Aorta (tissue), 5 donors: ENCODE measurements around the gene DLG1. TPM values are rescaled to one million over a fixed set of nuclear protein-coding genes. Genes with fewer than 3 reads are reported as not detected.
A peak's percentile ranks its signal among the peaks of the same experiment; 100 is the strongest.

Experiments used
- ATAC-seq: fragments of 200-7000 bp; cut with Tn5 transposase; one replicate; pipeline ENCODE4 v1.9.1; 2022; ENCODE audit warnings: moderate library complexity; ENCODE audit not compliant: low FRiP score
- DNase-seq, 2 donors: peaks; one replicate each; pipeline ENCODE4 v3.0.0-alpha.2; 2020
- H3K27ac ChIP-seq, 2 donors: one replicate each; pipeline ENCODE4 v1.5.1; 2013; ENCODE audit warnings: low read length in 2 of 2, mild to moderate bottlenecking in 2 of 2, moderate library complexity in 2 of 2, control low read depth in 1 of 2, inconsistent platforms in 1 of 2, low read depth in 1 of 2
- H3K27me3 ChIP-seq, 2 donors: one replicate each; pipeline ENCODE4 v1.6.1; 2013; ENCODE audit warnings: control low read depth in 1 of 2, low read length in 1 of 2, mild to moderate bottlenecking in 1 of 2, moderate library complexity in 1 of 2; ENCODE audit not compliant: insufficient read depth in 2 of 2, control insufficient read depth in 1 of 2
- H3K36me3 ChIP-seq, 2 donors: one replicate each; pipeline ENCODE4 v1.6.1; 2013; ENCODE audit warnings: control low read depth in 1 of 2, low read length in 1 of 2, mild to moderate bottlenecking in 1 of 2; ENCODE audit not compliant: insufficient read depth in 2 of 2, control insufficient read depth in 1 of 2
- H3K4me1 ChIP-seq, 2 donors: one replicate each; pipeline ENCODE4 v1.6.1; 2013; ENCODE audit warnings: low read length in 2 of 2, control low read depth in 1 of 2, mild to moderate bottlenecking in 1 of 2, moderate library complexity in 1 of 2; ENCODE audit not compliant: insufficient read depth in 2 of 2, control insufficient read depth in 1 of 2
- H3K4me3 ChIP-seq, 2 donors: one replicate each; pipeline ENCODE4 v1.5.1; 2013; ENCODE audit warnings: low read length in 2 of 2, control low read depth in 1 of 2, mild to moderate bottlenecking in 1 of 2
- H3K9me3 ChIP-seq: one replicate; pipeline ENCODE4 v1.6.1; 2013; ENCODE audit warnings: mild to moderate bottlenecking, low read length; ENCODE audit not compliant: control insufficient read depth
- WGBS, 2 donors: extraction: QIAGEN DNeasy Blood & Tissue Kit; methylation state at CpG; one replicate each; pipeline ENCODE4 v1.1.7; 2013; 5-methylcytosine and 5-hydroxymethylcytosine counted together
- intact Hi-C, 2 donors: fragments of 100-400 bp; cut with DNase I; formaldehyde crosslinking; loops; one replicate each; pipeline versions ENCODE4 v1.14.2 to v1.15.0; 2022
- polyA plus RNA-seq, 2 donors: library from polyadenylated mRNA; stranded (reverse); fragments of 200-250 nt; gene quantifications; one replicate each; pipeline ENCODE4 v1.2.3, GENCODE V29; 2013
- total RNA-seq, 2 donors: library from RNA; stranded (reverse); fragmentation: NEBNext Ultra II Directional; extraction: Animal tissue kit (Norgen Biotek cat#: 25700); gene quantifications; one replicate each; pipeline ENCODE4 v1.2.1, GENCODE V29; 2021
- donor health status: healthy with polysubstance abuse.
- donor health status: Bipolar disorder and iron deficiency.
- donor health status: DM: no; HTN: no; CAD: no.
- donor health status: DM: no; HTN: no; CAD: no.
- donor health status: DM: yes; HTN: yes; CAD: no.

DLG1 gene
- total and polyA plus RNA-seq, 4 donors: 21.2 to 100 (median 51.9) TPM

GRCh38 chr3:197006860-197007259 lies 291.6 kb downstream of the DLG1 start:
- Histone ChIP-seq H3K4me3 (no peak overlapping the region), H3K36me3 (no peaks in the 10 kb centered on the region), H3K27me3 (no peaks in the 10 kb centered on the region), H3K27ac (no peak overlapping the region), H3K9me3 (no peaks in the 10 kb centered on the region), H3K4me1 (no peaks in the 10 kb centered on the region)
- intact Hi-C loops: loop anchor here in 1 of 2 donors (10.0 kb wide), 1 partner anchor 178 kb away; no protein-coding TSS in a partner anchor
- 94 to 96% methylated on average over 5 of the region's 5 CpGs for WGBS, 2 donors
- ATAC-seq: no peak
- DNase-seq: no peak

- 92 to 93% methylated on average over 11 of the region's 11 CpGs for WGBS, 2 donors
- intact Hi-C loops: loop anchor here in 1 of 2 donors (10.0 kb wide), 1 partner anchor 178 kb away; no protein-coding TSS in a partner anchor
- no peaks in the 10 kb centered on the region for H3K9me3 ChIP-seq
- ATAC-seq (no peak), DNase-seq (peak; percentile 37 to 72)
- H3K36me3 ChIP-seq: no peaks in the 10 kb centered on the region
- H3K4me1 ChIP-seq: no peaks in the 10 kb centered on the region
- H3K4me3 ChIP-seq: no peak overlapping the region
- no peaks in the 10 kb centered on the region for H3K27me3 ChIP-seq
- H3K27ac ChIP-seq: no peak overlapping the region
These were observed 292.0 kb downstream of the DLG1 start for GRCh38 chr3:197006446-197006845.

GRCh38 chr3:197003461-197004385 lies 294.7 kb downstream of the DLG1 start:
- no peaks in the 10 kb centered on the region for H3K9me3 ChIP-seq
- no peaks in the 10 kb centered on the region for H3K4me1 ChIP-seq
- ATAC-seq (no peak), DNase-seq (peak; percentile 59 to 76)
- no peaks in the 10 kb centered on the region for H3K36me3 ChIP-seq
- intact Hi-C loops: loop anchor here (2.0 to 10.0 kb wide), 3 partner anchors 27 to 183 kb away; no protein-coding TSS in a partner anchor
- H3K27ac ChIP-seq: no peak overlapping the region
- no peaks in the 10 kb centered on the region for H3K27me3 ChIP-seq
- 28 to 43% methylated on average over 43 to 61 of the region's 61 CpGs for WGBS, 2 donors
- peak overlapping the region; percentile 51 to 84 for H3K4me3 ChIP-seq

- no peaks in the 10 kb centered on the region for H3K36me3 ChIP-seq
- peak overlapping the region; percentile 31 to 35 for H3K27ac ChIP-seq
- H3K4me3 ChIP-seq: peak overlapping the region; percentile 51 to 84
- no peaks in the 10 kb centered on the region for H3K4me1 ChIP-seq
- DNase-seq (peak; percentile 79 to 92), ATAC-seq (peak; percentile 86)
- intact Hi-C loops: loop anchor here (2.0 to 10.0 kb wide), 3 partner anchors 28 to 184 kb away; no protein-coding TSS in a partner anchor
- no peaks in the 10 kb centered on the region for H3K27me3 ChIP-seq
- WGBS, 2 donors: 1% methylated on average over 31 to 113 of the region's 113 CpGs
- no peaks in the 10 kb centered on the region for H3K9me3 ChIP-seq
These were observed 295.5 kb downstream of the DLG1 start for GRCh38 chr3:197002701-197003454.

GRCh38 chr3:197001972-197002700 lies 296.3 kb downstream of the DLG1 start:
- Histone ChIP-seq H3K9me3 (no peaks in the 10 kb centered on the region), H3K4me3 (peak overlapping the region; percentile 51 to 84), H3K27me3 (no peaks in the 10 kb centered on the region), H3K36me3 (no peaks in the 10 kb centered on the region), H3K27ac (peak overlapping the region; percentile 31 to 35), H3K4me1 (no peaks in the 10 kb centered on the region)
- WGBS, 2 donors: 18 to 19% methylated on average over 48 to 55 of the region's 55 CpGs
- intact Hi-C loops: loop anchor here (2.0 to 10.0 kb wide), 3 partner anchors 29 to 185 kb away; no protein-coding TSS in a partner anchor
- ATAC-seq (peak; percentile 40), DNase-seq (peak; percentile 56 to 82)

- no peak overlapping the region for H3K4me3 ChIP-seq
- H3K27ac ChIP-seq: no peak overlapping the region
- H3K4me1 ChIP-seq: no peaks in the 10 kb centered on the region
- intact Hi-C loops: loop anchor here in 1 of 2 donors (10.0 kb wide), 1 partner anchor 183 kb away; no protein-coding TSS in a partner anchor
- H3K9me3 ChIP-seq: no peaks in the 10 kb centered on the region
- peak; percentile 26 to 68 for DNase-seq
- H3K27me3 ChIP-seq: no peaks in the 10 kb centered on the region
- no peak for ATAC-seq
- WGBS, 2 donors: 96 to 97% methylated on average over 20 of the region's 20 CpGs
- H3K36me3 ChIP-seq: no peaks in the 10 kb centered on the region
These were observed 297.1 kb downstream of the DLG1 start for GRCh38 chr3:197001106-197001971.

GRCh38 chr3:197000211-197000610 lies 298.2 kb downstream of the DLG1 start:
- H3K9me3 ChIP-seq: no peaks in the 10 kb centered on the region
- ATAC-seq (no peak), DNase-seq (peak; percentile 36 to 37)
- H3K36me3 ChIP-seq: no peaks in the 10 kb centered on the region
- no peaks in the 10 kb centered on the region for H3K27me3 ChIP-seq
- H3K4me3 ChIP-seq: no peak overlapping the region
- no peaks in the 10 kb centered on the region for H3K4me1 ChIP-seq
- H3K27ac ChIP-seq: no peak overlapping the region
- WGBS, 2 donors: 89 to 90% methylated on average over 5 of the region's 5 CpGs
- intact Hi-C loops: loop anchor here in 1 of 2 donors (10.0 kb wide), 1 partner anchor 185 kb away; no protein-coding TSS in a partner anchor
